Measurements from ENCODE around the gene TOE1. TPM values are rescaled to one million over a fixed set of nuclear protein-coding genes. Genes with fewer than 3 reads are reported as not detected.

Gene TOE1
- total RNA-seq, 2 donors from 2014 or later = 9.6 to 16.7 TPM

Other genes with a start within 250 kb of the TOE1 start
- 10 to 100 TPM in 1 of 2 donors, 1 to 10 TPM in 1; 8.8 to 12.3 TPM for gene ZSWIM5, start 133.6 kb upstream of the TOE1 start, total RNA-seq
- gene HPDL, start 13.3 kb upstream of the TOE1 start, total RNA-seq = 10 to 100 TPM in 1 of 2 donors, 1 to 10 TPM in 1; 7.8 to 10.1 TPM
- gene MUTYH, start 270 bp downstream of the TOE1 start, total RNA-seq = 10 to 100 TPM; 60.5 to 60.9 TPM
- gene TESK2, start 151.0 kb downstream of the TOE1 start, total RNA-seq = 10 to 100 TPM in 1 of 2 donors, 1 to 10 TPM in 1; 9.7 to 10.3 TPM
- gene CCDC163, start 159.9 kb downstream of the TOE1 start, total RNA-seq = 1 to 10 TPM; 2.8 to 8.3 TPM
- 1 to 10 TPM; 7.1 to 7.7 TPM for gene MMACHC, start 160.1 kb downstream of the TOE1 start, total RNA-seq
- 100 to 1,000 TPM; 872 to 949 TPM for gene PRDX1, start 181.7 kb downstream of the TOE1 start, total RNA-seq
- 100 to 1,000 TPM; 200 to 239 TPM for gene AKR1A1, start 210.7 kb downstream of the TOE1 start, total RNA-seq
- gene NASP, start 243.9 kb downstream of the TOE1 start, total RNA-seq = 100 to 1,000 TPM; 368 to 385 TPM

All from endodermal cell (in vitro differentiated cells).